HepG2 (cell line): ENCODE results near the gene SEC31B. TPM values are rescaled to one million over a fixed set of nuclear protein-coding genes. Genes with fewer than 3 reads are reported as not detected.

Experiments
- DZIP1 ChIP-seq: sonication (generic); formaldehyde crosslinking; IDR thresholded peaks from 2 replicates; pipeline ENCODE4 v1.5.0; 2020; ENCODE audit warnings: mild to moderate bottlenecking, missing genetic modification reagents
- KDM5A ChIP-seq: fragments of 200-600 bp; sonication (generic); IDR thresholded peaks from 2 replicates; pipeline ENCODE4 v1.7.0; 2018; ENCODE audit warnings: antibody characterized with exemption, mild to moderate bottlenecking, low read length, borderline replicate concordance
- POGZ ChIP-seq: sonication (generic); formaldehyde crosslinking; IDR thresholded peaks from 2 replicates; pipeline ENCODE4 v1.4.0; 2020; ENCODE audit warnings: mild to moderate bottlenecking, missing genetic modification reagents
- SALL1 ChIP-seq: sonication (generic); formaldehyde crosslinking; IDR thresholded peaks from 2 replicates; pipeline ENCODE4 v1.8.0; 2022; ENCODE audit warnings: mild to moderate bottlenecking, missing genetic modification reagents
- ZBTB20 ChIP-seq: sonication (generic); formaldehyde crosslinking; IDR thresholded peaks from 2 replicates; pipeline ENCODE4 v1.8.1; 2023; ENCODE audit warnings: missing genetic modification reagents, low read depth, mild to moderate bottlenecking, borderline replicate concordance
- ZBTB40 ChIP-seq, 2 experiments: fragments of 450-650 bp in 1 of 2; sonication (generic) in 1 of 2; formaldehyde crosslinking in 1 of 2; IDR thresholded peaks; 2 replicates each; pipeline versions ENCODE4 v1.6.1 to v1.8.0; 2016 to 2022; ENCODE audit warnings: antibody characterized with exemption in 1 of 2, mild to moderate bottlenecking in 1 of 2, missing genetic modification reagents in 1 of 2
- ZNF101 ChIP-seq: sonication (generic); formaldehyde crosslinking; IDR thresholded peaks from 2 replicates; pipeline ENCODE4 v1.4.0; 2020; ENCODE audit warnings: mild to moderate bottlenecking, low read depth, missing genetic modification reagents, borderline replicate concordance
- polyA plus RNA-seq, 8 experiments: library from polyadenylated mRNA; depleted of rRNA in 3 of 8; stranded (reverse) in 7 of 8; unstranded in 1 of 8; fragments of >200 nt; fragmentation: Illumina TruSeq in 4 of 8; extraction: Trizol in 4 of 8; gene quantifications; 2 replicates each; pipeline versions ENCODE4 v1.2.1 to v1.2.3, GENCODE V29; 2011 to 2016; ENCODE audit warnings: low read depth in 4 of 8, missing spikeins in 1 of 8, mixed read lengths in 1 of 8; ENCODE audit not compliant: insufficient read depth in 1 of 8
- total RNA-seq, 5 experiments: library from RNA; depleted of rRNA; stranded (reverse); fragments of >200 nt; fragmentation: Illumina TruSeq; extraction: Trizol; gene quantifications; 2 replicates each; pipeline ENCODE4 v1.2.3, GENCODE V29; 2016; ENCODE audit warnings: low read depth in 1 of 5
- TF ChIP-seq, protein P1 (sequence below): sonication (generic); formaldehyde crosslinking; IDR thresholded peaks from 2 replicates; pipeline ENCODE4 v1.4.0; 2020; ENCODE audit warnings: mild to moderate bottlenecking, missing genetic modification reagents
- TF ChIP-seq, protein P2 (sequence below): sonication (generic); formaldehyde crosslinking; conservative IDR thresholded peaks from 2 replicates; pipeline ENCODE4 v1.8.0; 2022; ENCODE audit warnings: mild to moderate bottlenecking, moderate library complexity, missing genetic modification reagents

Gene SEC31B
- total and polyA plus RNA-seq, 2 of the 13 experiments (the other 11 are each of a cell fraction or from before 2014, with no cell fraction given) = 2.0 to 8.3 TPM

- TF ChIP-seq ZBTB40 (IDR thresholded peaks at IDR 0.05) (no peak), ZBTB40 (CRISPR knock-in tag; IDR thresholded peaks at IDR 0.05) (peak; percentile 65; the same call in 1 of the 2 replicates), SALL1 (CRISPR knock-in tag) (peak; percentile 71), KDM5A (peak; percentile 54; the same call in 1 of the 2 replicates), ZNF101 (CRISPR knock-in tag) (no peak), ZBTB20 (CRISPR knock-in tag) (peak; percentile 65; the same call in 1 of the 2 replicates), POGZ (CRISPR knock-in tag) (peak; percentile 50; the same call in 1 of the 2 replicates), DZIP1 (CRISPR knock-in tag) (peak; percentile 81; the same call in 1 of the 2 replicates)
- TF ChIP-seq, protein P1, sequence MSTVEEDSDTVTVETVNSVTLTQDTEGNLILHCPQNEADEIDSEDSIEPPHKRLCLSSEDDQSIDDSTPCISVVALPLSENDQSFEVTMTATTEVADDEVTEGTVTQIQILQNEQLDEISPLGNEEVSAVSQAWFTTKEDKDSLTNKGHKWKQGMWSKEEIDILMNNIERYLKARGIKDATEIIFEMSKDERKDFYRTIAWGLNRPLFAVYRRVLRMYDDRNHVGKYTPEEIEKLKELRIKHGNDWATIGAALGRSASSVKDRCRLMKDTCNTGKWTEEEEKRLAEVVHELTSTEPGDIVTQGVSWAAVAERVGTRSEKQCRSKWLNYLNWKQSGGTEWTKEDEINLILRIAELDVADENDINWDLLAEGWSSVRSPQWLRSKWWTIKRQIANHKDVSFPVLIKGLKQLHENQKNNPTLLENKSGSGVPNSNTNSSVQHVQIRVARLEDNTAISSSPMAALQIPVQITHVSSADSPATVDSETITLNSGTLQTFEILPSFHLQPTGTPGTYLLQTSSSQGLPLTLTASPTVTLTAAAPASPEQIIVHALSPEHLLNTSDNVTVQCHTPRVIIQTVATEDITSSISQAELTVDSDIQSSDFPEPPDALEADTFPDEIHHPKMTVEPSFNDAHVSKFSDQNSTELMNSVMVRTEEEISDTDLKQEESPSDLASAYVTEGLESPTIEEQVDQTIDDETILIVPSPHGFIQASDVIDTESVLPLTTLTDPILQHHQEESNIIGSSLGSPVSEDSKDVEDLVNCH (CRISPR knock-in tag) = no peak
- TF ChIP-seq, protein P2, sequence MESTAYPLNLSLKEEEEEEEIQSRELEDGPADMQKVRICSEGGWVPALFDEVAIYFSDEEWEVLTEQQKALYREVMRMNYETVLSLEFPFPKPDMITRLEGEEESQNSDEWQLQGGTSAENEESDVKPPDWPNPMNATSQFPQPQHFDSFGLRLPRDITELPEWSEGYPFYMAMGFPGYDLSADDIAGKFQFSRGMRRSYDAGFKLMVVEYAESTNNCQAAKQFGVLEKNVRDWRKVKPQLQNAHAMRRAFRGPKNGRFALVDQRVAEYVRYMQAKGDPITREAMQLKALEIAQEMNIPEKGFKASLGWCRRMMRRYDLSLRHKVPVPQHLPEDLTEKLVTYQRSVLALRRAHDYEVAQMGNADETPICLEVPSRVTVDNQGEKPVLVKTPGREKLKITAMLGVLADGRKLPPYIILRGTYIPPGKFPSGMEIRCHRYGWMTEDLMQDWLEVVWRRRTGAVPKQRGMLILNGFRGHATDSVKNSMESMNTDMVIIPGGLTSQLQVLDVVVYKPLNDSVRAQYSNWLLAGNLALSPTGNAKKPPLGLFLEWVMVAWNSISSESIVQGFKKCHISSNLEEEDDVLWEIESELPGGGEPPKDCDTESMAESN (CRISPR knock-in tag) = no peak; the same call in 1 of the 2 replicates
Measured at GRCh38 chr10:100529475-100530298, 10.0 kb upstream of the SEC31B start, which contains the start of gene NDUFB8 (continued).
